ENCODE data around the gene BCAS4.

- TF ChIP-seq CTCF (IDR thresholded peaks at IDR 0.05), result no peak
- TF ChIP-seq POLR2A (IDR thresholded peaks at IDR 0.05), result no peak
These were observed 17.5 kb upstream of the BCAS4 start for GRCh38 chr20:50777373-50777772.

Measured in right lobe of liver (tissue), 4 donors.